AG08396 (cell line): Measurements from ENCODE around the gene RNASE2.
"Not testable (repeated sequence)": the region's sequence is repeated elsewhere in the genome, so short reads cannot be mapped to it uniquely, and the experiment has no call there.

ENCODE experiments used
- DNase-seq: peaks from one replicate; pipeline ENCODE4 v3.0.0; 2012; ENCODE audit warnings: low spot score, mixed read lengths

The RNASE2 gene

DNA sequence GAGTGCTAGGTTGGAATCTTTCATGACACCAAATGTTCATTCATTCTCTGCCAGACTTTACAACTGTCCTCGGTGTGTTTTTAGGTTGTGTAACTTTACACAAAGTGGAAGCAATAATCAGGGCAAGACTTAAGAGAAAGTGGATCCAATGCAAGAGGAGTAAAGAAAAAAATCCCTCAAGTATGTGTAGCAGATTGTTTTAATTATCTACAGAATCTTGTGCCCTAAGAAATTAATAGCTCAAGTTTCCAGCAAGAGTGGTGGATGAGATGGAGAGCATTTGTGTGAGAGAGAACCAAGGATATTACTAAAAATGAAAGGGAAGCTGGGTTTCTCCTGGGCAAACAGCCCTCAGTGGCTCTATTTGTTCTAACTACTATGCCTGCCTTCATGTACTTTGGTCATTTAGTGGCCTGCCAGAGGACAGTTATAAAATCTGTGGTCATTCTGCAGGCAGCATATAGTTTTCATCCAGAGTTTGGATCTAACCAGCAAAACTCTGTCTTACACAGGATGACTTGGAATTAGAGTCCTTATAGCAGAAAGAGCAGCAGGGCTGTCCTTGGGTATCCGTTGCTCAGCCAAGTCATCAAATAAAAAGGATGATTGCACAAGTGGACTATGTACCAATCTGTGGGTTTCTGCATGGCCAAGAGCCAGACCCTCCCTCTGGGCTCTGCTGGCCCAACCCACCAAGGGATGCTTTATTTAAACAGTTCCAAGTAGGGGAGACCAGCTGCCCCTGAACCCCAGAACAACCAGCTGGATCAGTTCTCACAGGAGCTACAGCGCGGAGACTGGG is at the start of gene RNASE2:
TSS of gene RNASE2 (plus strand) at position 752 of the 802 bp plus-strand sequence. CDS start 285 bp downstream, outside the sequence.
- DNase-seq: not testable (repeated sequence)

DNA sequence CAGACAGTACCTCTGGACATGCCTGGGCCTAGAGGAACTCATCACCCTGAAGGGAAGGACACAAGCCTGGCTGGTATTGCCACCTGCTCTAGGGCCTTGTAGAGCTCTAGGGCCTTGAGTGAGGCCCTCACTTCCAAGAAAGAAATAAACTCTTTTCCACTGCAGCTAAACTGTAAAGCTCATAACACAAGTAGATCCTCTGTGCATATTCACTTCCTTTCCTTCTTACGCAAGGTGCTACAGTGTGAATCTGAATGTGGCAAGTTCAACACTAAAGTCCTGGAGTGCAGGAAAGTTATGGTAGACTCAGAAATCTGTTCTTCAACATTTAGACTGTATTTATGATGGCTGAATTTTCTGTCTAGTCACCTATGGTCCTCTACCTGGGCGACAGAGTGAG is 49.6 kb upstream of the RNASE2 start:
- DNase-seq: no peak

DNA sequence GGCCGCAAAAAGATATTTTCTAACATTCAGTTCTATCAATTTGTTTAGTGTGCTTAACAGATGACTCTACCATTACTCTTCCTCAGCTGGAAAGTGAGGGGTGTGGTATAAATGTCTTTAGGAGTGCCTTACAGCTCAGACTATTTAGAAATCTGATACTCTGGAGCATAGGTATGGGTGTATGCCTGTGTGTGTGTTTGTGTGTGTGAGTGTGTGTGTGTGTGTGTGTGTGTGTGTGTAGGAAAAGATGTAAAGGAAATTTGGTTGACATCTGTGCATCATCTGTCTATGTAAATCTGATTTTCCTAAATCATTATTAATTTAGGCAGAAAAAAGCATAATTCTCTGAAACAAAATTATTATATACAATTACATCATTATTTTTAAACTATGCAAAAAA is 48.1 kb upstream of the RNASE2 start:
- DNase-seq: no peak

DNA sequence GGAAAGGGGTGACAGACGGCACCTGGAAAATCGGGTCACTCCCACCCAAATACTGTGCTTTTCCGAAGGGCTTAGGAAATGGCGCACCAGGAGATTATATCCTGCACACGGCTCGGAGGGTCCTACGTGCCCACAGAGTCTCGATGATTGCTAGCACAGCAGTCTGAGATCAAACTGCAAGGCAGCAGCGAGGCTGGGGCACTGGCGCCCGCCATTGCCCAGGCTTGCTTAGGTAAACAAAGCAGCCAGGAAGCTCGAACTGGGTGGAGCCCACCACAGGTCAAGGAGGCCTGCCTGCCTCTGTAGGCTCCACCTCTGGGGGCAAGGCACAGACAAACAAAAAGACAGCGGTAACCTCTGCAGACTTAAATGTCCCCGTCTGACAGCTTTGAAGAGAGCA is 44.5 kb upstream of the RNASE2 start:
- not testable (repeated sequence) for DNase-seq

DNA sequence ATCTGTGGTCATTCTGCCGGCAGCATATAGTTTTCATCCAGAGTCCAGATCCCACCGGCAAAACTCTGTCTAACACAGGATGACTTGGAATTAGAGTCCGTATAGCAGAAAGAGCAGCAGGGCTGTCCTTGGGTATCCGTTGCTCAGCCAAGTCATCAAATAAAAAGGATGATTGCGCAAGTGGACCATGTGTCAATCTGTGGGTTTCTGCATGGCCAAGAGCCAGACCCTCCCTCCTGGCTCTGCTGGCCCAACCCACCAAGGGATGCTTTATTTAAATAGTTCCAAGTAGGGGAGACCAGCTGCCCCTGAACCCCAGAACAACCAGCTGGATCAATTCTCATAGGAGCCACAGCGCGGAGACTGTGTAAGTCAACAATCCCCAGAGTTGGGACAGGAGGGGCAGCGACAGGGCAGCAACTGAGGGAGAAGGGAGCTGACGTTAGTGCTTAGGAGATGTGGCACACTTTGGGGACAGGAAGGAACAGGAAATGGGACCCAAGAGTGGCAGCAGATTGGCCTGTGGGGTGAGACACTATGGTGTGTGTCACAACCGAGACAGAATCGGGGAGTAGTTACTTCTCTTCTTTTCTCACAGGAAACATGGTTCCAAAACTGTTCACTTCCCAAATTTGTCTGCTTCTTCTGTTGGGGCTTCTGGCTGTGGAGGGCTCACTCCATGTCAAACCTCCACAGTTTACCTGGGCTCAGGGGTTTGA is 36.1 kb upstream of the RNASE2 start:
- DNase-seq: not testable (repeated sequence)

DNA sequence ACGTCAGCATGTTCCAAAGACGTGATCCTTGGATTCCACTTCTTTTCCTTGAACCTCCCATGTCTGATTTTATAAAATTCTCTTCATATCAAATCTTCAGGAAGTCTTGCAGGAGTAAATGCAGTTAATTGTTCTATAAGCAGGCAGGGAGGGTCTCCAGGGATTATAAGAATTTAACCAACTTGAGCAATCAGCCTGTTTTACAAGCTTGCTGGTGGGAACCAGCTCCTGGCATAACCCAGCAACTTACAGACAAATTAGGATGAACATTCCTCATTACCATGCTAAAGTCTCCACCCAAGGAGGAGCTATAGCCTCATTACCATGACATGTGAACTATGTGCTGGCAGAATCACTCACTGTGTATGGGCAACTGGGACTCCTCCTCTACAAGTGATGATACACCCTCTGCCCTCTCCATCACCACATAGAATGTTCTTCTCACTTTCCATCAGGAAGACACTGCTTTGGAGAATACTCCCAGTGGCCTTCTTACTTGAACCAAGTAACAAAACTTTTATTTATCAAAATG is 31.5 kb upstream of the RNASE2 start:
- DNase-seq: not testable (repeated sequence)

DNA sequence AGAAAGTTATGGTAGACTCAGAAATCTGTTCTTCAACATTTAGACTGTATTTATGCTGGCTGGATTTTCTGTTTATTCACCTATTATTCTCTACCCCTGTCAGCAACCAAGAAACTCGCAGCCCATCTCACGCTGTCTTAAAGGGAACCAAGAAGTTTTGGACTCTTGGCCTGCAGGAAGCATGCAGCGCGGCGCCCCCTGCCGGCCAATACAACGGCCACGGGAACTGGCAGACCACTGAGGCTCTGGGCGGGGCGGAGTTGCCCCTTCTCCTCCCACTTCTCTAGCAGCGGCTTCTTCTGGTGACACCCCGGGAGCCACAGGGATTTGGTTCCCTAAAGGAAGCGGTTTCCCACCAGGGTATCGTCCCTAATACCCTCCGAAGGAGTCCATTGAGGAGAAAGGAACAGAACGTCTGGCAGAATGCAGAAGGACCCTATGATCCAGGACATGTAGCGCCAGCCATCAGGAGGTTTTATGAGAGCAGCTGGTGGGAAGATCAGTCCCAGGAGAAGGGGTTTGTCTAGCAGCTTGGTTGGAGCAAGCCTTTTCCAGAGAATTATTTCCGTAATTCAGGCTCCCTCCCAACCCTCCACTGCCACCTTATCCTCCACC is 21.0 kb upstream of the RNASE2 start:
- peak; percentile 28 for DNase-seq

DNA sequence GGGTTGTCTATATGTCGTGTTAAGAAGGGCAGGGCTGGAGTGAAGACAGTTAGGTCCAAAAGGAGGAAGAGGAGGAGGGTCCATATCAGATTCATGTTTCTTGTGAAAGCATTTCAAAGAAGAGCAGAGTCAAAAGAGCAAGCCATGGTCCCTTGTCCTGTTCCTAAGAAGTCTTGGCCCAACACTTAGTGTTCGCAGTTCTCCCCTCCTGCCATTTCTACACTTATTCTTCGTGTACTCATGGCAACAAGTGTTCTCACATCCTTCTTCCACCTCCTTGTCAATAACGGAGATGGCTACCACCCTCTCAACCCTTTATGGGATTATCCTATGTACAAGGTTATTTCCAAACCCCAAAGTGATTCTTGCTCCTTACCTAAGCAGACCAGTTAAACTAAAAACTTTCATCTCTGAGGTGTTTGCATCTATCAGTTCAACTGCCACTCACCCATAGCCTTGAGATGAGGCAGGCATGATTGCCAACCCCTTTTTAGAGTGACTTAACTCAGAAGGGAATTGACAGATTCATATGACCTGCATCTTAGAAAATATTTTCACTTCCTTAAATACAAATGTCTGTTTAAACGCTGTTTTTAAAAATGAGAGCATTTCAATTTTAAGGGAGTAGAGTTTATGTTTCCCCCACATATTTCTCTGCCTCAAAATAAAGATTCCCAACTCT is 19.8 kb upstream of the RNASE2 start:
- no peak for DNase-seq

DNA sequence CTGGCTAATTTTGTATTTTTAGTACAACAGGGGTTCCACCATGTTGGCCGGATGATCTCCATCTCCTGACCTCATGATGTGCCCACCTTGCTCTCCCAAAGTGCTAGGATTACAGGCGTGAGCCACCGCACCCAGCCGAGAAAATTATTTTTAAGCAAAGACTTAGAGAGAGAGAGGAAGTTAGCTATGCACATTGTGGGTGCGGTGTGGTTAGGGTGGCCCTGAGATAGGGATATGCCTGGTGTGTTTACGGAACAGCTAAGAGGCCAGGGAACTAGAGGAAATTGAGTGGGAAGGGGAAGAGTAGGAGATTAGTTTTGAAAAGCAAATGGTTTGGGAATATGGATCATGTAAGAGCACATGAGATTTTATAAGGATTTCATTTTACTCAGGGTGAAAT is 10.1 kb upstream of the RNASE2 start:
- not testable (repeated sequence) for DNase-seq

DNA sequence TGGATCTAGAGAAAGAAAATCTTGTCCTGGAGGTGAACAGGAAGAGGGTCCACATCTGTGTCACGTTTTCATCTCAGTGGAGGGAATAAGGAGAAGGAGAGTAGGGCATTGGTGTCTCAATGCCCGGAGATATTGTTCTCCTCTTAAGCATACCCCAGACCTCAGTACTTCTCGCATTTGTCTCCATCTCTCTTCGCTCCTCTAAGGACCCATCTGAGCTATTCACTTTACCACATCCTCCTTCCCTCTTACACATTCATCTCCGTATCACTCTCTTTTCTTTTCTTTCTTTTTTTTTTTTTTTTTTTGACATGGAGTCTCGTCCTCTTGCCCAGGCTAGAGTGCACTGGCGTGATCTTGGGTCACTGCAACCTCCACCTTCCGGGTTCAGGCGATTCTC is 8.6 kb upstream of the RNASE2 start:
- DNase-seq: not testable (repeated sequence)

DNA sequence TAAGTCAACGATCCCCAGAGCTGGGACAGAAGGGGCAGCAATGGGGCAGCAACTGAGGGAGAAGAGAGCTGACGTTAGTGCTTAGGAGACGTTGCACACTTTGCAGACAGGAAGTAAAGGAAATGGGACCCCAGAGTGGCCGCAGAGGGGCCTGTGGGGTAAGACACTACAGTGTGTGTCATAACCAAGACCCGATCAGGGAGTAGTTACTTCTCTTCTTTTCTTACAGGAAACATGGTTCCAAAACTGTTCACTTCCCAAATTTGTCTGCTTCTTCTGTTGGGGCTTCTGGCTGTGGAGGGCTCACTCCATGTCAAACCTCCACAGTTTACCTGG is 219 bp downstream of the RNASE2 start:
- DNase-seq: not testable (repeated sequence)

DNA sequence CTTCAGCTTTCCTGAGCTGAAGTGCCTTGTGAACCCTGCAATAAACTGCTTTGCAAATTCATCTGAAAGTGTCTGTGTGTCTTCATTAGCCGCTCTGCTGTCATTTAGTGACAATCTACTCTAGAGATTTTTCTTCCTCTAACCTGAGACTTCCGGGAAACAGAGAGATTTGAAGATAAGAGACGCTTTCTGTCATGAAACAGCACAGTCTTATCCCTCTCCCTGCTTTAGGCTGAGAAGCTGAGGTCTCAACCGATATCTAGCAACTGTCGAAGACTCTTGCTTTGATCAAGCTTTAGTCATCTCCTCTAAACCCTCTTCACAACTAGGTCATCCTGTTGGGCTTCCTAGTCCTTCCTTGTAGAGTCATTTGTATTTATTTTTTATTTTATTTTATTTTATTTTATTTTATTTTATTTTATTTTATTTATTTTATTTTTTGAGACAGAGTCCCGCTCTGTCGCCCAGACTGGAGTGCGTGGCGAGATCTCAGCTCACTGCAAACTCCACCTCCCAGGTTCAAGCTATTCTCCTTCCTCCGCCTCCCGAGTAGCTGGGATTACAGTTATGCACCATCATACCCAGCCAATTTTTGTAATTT is 1.2 kb downstream of the RNASE2 start:
- no peak for DNase-seq

DNA sequence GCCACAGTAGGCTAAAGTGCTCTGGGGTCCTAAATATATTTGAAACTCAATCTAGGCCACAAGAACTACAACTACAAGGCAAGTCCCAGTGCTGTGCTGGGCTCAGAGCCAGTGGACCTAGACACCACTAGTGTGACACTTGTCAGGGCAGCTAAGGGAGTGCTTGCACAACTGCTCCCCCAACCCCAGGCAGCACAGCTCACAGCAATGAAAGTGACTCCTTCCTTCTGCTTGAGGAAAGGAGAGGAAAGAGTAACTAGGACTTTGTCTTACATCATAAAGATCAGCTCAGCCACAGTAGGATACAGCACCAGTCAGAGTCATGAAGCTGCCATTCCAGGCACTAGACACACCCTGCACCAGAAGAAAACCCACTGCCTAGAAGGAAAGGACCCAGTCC is 3.7 kb downstream of the RNASE2 start:
- not testable (repeated sequence) for DNase-seq

DNA sequence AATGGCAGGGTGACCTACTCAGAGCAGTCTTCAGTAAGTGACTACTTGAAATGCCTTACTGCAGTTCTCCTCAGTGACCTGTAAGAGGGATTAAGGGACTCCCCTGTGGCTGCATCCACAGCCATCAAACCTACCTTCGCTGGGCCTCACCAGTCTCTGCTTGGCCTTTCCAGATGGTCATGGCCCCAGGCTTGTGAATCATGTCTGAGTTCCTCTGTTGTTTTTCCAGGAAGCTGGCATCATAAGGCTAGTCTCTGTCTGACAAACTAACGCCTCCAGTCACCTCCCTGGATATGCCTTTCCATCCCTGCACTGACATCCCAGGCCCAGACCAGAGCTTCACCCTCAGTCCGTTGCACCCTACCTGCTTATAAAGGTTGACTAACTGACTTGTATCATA is 14.0 kb downstream of the RNASE2 start:
- no peak for DNase-seq

DNA sequence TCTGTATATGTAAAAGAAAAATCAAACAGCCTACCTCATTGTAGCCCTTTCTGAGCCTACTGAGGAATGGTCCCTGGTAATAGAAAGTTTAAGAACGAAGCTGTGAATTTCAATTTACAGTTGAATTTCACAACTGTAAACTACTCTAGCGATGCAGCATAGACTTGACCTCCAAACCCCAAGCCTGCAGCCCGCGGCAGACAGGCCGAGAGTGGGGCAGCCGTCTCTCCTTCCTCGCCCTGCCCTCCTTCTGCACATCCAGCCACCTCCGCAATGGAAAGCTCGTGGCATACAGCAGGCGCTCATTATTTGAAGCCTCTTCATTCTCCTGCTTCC is 15.3 kb downstream of the RNASE2 start:
- no peak for DNase-seq

DNA sequence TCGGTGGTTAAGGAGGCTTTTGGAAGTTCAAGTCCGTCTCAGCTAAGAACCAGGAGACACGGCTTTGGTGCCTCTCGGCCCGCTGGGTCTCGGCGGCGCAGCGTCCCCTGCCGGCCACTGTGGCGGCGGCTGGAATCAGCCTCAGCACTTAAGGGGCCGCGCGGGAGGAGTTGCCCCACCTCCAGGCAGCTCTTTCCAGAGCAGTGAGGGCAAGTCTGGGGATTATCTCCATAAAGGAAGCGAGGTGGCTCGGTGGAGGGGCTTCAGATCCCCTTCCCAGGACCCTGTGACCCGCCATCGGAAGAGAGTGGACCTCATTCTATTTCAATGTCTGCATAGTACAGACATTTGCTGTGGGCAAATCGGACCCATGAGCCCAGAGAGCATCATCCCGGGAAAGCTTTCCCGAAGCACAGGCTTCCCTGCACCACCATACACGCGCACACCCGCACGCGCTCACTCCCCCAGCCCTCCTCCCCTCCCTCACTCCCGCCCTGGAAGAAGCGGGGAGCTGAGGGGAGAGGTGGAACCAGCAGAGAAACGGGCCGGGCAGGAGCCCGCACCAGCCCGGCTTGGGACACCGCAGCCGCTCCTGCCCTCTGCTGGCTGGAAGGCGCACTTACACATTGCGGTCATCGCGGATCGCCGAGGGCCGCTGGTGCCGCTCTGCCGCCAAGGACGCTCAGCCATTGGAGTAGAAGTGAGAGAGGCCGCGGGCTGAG is 15.9 kb downstream of the RNASE2 start:
- DNase-seq: peak; percentile 89

DNA sequence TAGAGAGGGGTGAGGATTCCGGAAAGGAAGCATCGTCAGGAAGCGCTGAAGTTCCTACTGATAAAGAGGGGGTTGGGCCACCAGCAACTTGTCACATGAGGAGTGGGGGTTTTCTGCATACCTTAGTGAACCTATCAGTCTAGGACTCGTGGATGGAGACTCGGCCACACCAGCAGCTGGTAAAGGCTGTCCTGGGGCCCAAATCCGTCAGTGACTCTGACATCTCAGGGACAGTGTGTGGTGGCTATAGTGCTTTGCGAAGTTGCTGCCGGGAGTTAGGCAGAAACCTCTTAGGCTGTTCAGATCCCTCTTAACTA is 16.4 kb downstream of the RNASE2 start:
- no peak for DNase-seq

DNA sequence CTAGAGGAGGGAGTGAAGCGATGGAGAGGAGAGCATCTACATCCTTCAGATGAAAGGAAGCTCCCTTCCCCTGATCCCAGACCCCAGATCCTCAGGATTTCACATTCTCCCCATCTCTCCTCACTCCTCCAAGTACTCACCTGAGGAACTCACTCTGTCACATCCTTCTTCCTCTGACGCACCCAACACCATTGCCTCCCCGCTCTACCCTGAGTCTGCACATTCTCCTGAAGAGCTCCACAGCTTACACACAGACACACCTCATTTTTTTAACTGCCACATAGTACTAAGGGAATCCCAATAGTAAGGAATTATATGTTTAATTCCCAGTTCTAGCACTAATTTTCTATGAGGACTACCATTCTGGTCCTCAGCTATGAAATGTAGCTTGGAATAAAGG is 18.2 kb downstream of the RNASE2 start:
- no peak for DNase-seq

DNA sequence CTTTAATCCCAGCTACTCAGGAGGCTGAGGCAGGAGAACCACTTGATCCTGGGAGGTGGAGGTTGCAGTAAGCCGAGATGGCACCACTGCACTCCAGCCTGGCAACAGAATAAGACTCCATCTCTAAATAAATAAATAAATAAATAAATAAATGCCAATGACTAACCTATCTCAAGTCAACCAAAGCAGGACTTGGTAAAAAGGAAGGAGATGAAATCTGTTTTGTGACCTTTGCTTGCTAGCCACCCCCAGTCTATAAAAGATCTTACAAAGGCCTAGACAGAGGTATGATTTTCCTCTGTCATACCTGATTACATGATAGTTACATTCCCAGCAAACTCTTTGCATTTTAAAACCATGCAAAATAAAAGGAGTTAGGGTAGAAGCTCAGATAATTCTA is 21.0 kb downstream of the RNASE2 start:
- DNase-seq: no peak

DNA sequence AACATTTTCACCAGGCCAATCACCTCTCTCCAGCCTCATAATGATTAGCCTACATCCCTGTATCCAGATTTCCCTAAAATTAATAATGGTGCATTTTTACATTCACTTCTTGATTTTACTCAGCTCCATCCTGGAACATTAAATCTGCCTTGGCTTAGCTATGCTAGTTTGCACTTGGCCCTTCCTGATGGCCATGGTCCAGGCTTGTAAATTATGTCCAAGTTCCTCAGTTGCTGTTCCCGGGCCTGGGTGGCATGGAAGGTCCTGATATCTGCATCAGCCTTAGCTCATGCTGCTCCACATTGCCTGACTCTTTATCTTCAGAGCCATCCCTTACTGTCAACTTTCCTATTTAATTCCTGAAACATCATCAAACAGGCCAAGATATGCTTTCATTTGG is 23.4 kb downstream of the RNASE2 start:
- DNase-seq: no peak

DNA sequence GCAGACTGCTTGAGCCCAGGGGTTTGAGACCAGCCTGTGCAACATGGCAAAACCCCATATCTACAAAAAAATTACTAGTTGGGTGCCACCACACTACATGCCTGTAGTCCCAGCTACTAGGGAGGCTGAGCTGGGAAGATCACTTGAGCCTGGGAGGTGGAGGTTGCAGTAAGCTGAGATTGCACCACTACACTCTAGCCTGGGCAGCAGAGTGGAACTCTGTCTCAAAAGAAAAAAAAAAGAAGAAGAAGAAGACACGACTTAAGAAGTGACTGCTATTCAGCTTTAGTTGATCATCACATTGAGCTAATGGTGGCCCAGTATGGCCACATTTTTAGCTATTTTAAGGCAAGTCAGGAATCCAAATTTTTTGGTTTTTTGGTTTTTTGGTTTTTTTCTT is 25.6 kb downstream of the RNASE2 start:
- no peak for DNase-seq
